CD14-positive monocyte (primary cell): ENCODE data around the gene ARMC9. TPM values are rescaled to one million over a fixed set of nuclear protein-coding genes. Genes with fewer than 3 reads are reported as not detected.

Experiments
- DNase-seq, 3 donors: peaks; one replicate each; pipeline ENCODE4 v3.0.0-alpha.2; 2011 to 2022
- H2AFZ ChIP-seq: 2 replicates; pipeline ENCODE4 v1.6.0; 2012; ENCODE audit warnings: mild to moderate bottlenecking, low read depth, low read length, inconsistent platforms; ENCODE audit not compliant: insufficient read depth, poor library complexity, severe bottlenecking
- H3K27ac ChIP-seq, 2 donors: 1 replicate in 1 of 2; 2 replicates in 1 of 2; pipeline ENCODE4 v1.5.1; 2012 to 2013; ENCODE audit warnings: low read length in 2 of 2, control low read depth in 1 of 2, inconsistent platforms in 1 of 2, low read depth in 1 of 2, mild to moderate bottlenecking in 1 of 2
- H3K27me3 ChIP-seq, 2 donors: one replicate each; pipeline versions ENCODE4 v1.6.0 to v1.6.1; 2011 to 2013; ENCODE audit warnings: low read length in 2 of 2; ENCODE audit not compliant: control insufficient read depth in 2 of 2, insufficient read depth in 2 of 2
- H3K36me3 ChIP-seq, 2 donors: replicated peaks in 1 of 2; 1 replicate in 1 of 2; 2 replicates in 1 of 2; pipeline versions ENCODE4 v1.5.1 to v1.6.1; 2012 to 2013; ENCODE audit warnings: low read length in 2 of 2, control low read depth in 1 of 2, inconsistent platforms in 1 of 2, mild to moderate bottlenecking in 1 of 2; ENCODE audit not compliant: insufficient read depth in 2 of 2, control insufficient read depth in 1 of 2
- H3K4me1 ChIP-seq, 2 donors: 1 replicate in 1 of 2; 2 replicates in 1 of 2; pipeline versions ENCODE4 v1.5.1 to v1.6.1; 2012 to 2013; ENCODE audit warnings: low read length in 2 of 2, control low read depth in 1 of 2, inconsistent platforms in 1 of 2, mild to moderate bottlenecking in 1 of 2, moderate library complexity in 1 of 2; ENCODE audit not compliant: insufficient read depth in 2 of 2, control insufficient read depth in 1 of 2
- H3K4me2 ChIP-seq: replicated peaks from 2 replicates; pipeline ENCODE3; 2012; ENCODE audit warnings: low read length, moderate library complexity, mild to moderate bottlenecking; ENCODE audit not compliant: poor library complexity, severe bottlenecking; ENCODE audit errors: extremely low read depth
- H3K4me3 ChIP-seq, 3 experiments: fragments of 200-600 bp in 1 of 3; sonication (generic) in 1 of 3; replicated peaks in 1 of 3; 1 replicate in 2 of 3; 2 replicates in 1 of 3; pipeline ENCODE4 v1.5.1; 2011 to 2013; ENCODE audit warnings: low read length in 3 of 3, mild to moderate bottlenecking in 3 of 3, control low read depth in 2 of 3, low read depth in 2 of 3, inconsistent platforms in 1 of 3, moderate library complexity in 1 of 3
- H3K79me2 ChIP-seq: 2 replicates; pipeline ENCODE4 v1.6.0; 2012; ENCODE audit warnings: mild to moderate bottlenecking, control low read depth, inconsistent platforms, low read length, moderate library complexity; ENCODE audit not compliant: insufficient read depth
- H3K9ac ChIP-seq: 2 replicates; pipeline ENCODE4 v1.6.0; 2017; ENCODE audit warnings: low read length, mild to moderate bottlenecking; ENCODE audit not compliant: insufficient read depth, poor library complexity, severe bottlenecking
- H3K9me3 ChIP-seq, 2 donors: replicated peaks in 1 of 2; 1 replicate in 1 of 2; 2 replicates in 1 of 2; pipeline versions ENCODE4 v1.5.1 to v1.6.1; 2012 to 2013; ENCODE audit warnings: low read length in 2 of 2, control low read depth in 1 of 2; ENCODE audit not compliant: control insufficient read depth in 1 of 2, insufficient read depth in 1 of 2
- H4K20me1 ChIP-seq: 2 replicates; pipeline ENCODE4 v1.6.0; 2012; ENCODE audit warnings: mild to moderate bottlenecking, low read length, control low read depth, moderate library complexity; ENCODE audit not compliant: insufficient read depth
- H3K27ac Mint-ChIP-seq, 7 donors: one replicate each; pipeline ENCODE4 v1.8.0; 2020; ENCODE audit warnings: mild to moderate bottlenecking in 7 of 7, mixed read lengths in 7 of 7, moderate library complexity in 6 of 7, inconsistent platforms in 2 of 7
- H3K27me3 Mint-ChIP-seq, 3 donors: one replicate each; pipeline ENCODE4 v1.8.0; 2021 to 2022; ENCODE audit warnings: low read depth in 3 of 3, mild to moderate bottlenecking in 3 of 3, mixed read lengths in 3 of 3, moderate library complexity in 3 of 3, inconsistent platforms in 1 of 3
- H3K36me3 Mint-ChIP-seq, 2 donors: one replicate each; pipeline ENCODE4 v1.8.0; 2020; ENCODE audit warnings: mixed read lengths in 2 of 2, inconsistent platforms in 1 of 2, mild to moderate bottlenecking in 1 of 2
- H3K4me1 Mint-ChIP-seq: one replicate; pipeline ENCODE4 v1.8.0; 2020; ENCODE audit warnings: mild to moderate bottlenecking, mixed read lengths
- H3K4me3 Mint-ChIP-seq, 2 donors: one replicate each; pipeline ENCODE4 v1.8.0; 2020; ENCODE audit warnings: mild to moderate bottlenecking in 2 of 2, mixed read lengths in 2 of 2, moderate library complexity in 1 of 2
- H3K9me3 Mint-ChIP-seq, 7 donors: one replicate each; pipeline ENCODE4 v1.8.0; 2020 to 2022; ENCODE audit warnings: mixed read lengths in 7 of 7, mild to moderate bottlenecking in 6 of 7, moderate library complexity in 6 of 7, inconsistent platforms in 2 of 7
- CTCF ChIP-seq: fragments of 200-600 bp; IDR thresholded peaks from one replicate; pipeline ENCODE4 v1.8.0; 2022; ENCODE audit warnings: antibody characterized with exemption, mild to moderate bottlenecking
- WGBS: methylation state at CpG from one replicate; pipeline ENCODE4 v1.1.5; 2013; ENCODE audit warnings: missing lambda C conversion rate; ENCODE audit not compliant: insufficient coverage; 5-methylcytosine and 5-hydroxymethylcytosine counted together
- intact Hi-C, 2 donors: fragments of 100-400 bp; cut with micrococcal nuclease; formaldehyde crosslinking; loops; one replicate each; pipeline versions ENCODE4 v1.15.0 to v1.15.1; 2023
- polyA plus RNA-seq, 3 donors: library from polyadenylated mRNA; depleted of rRNA in 1 of 3; unstranded in 2 of 3; stranded (reverse) in 1 of 3; fragments of 300-500 nt in 2 of 3; fragments of >200 nt in 1 of 3; fragmentation: Illumina TruSeq in 2 of 3; gene quantifications; 1 replicate in 2 of 3; 2 replicates in 1 of 3; pipeline ENCODE4 v1.2.3, GENCODE V29; 2012 to 2021

ARMC9 gene
- polyA plus RNA-seq, 3 donors = 0.07 to 0.27 TPM; not detected in 1

- Histone ChIP-seq H3K4me3 (no peak overlapping the region), H3K4me1 (peaks cover 6 to 22% of the 10 kb centered on the region in 2 donors), H3K9me3 (no peaks in the 10 kb centered on the region), H2AFZ (no peak overlapping the region), H3K4me2 (no peak overlapping the region), H3K9ac (no peak overlapping the region), H3K79me2 (no peaks in the 10 kb centered on the region), H4K20me1 (no peaks in the 10 kb centered on the region), H3K27ac (no peak overlapping the region), H3K36me3 (no peaks in the 10 kb centered on the region), H3K27me3 (no peaks in the 10 kb centered on the region)
- no peaks in the 10 kb centered on the region for H3K36me3 Mint-ChIP-seq
- intact Hi-C loops = no loop called here
- no peak overlapping the region for H3K27ac Mint-ChIP-seq
- no peak for TF ChIP-seq CTCF
- peaks cover 0 to 2% (median 0%) of the 10 kb centered on the region in 7 donors for H3K9me3 Mint-ChIP-seq
- WGBS = no CpG with 5 or more reads among the region's 2 CpGs
- H3K4me3 Mint-ChIP-seq = no peak overlapping the region
- H3K4me1 Mint-ChIP-seq = peaks cover 22% of the 10 kb centered on the region
- H3K27me3 Mint-ChIP-seq = peaks cover 0 to 3% (median 0%) of the 10 kb centered on the region in 3 donors
- DNase-seq = no peak
Observed at GRCh38 chr2:231276987-231277386, 78.6 kb downstream of the ARMC9 start.

GRCh38 chr2:231277962-231278361, 79.5 kb downstream of the ARMC9 start:
- H3K9ac ChIP-seq = no peak overlapping the region
- no peaks in the 10 kb centered on the region for H3K27me3 ChIP-seq
- Mint-ChIP-seq H3K9me3 (peaks cover 0 to 2% (median 0%) of the 10 kb centered on the region in 7 donors), H3K27ac (peak overlapping the region in 1 of 7 donors; percentile 8), H3K4me1 (peaks cover 22% of the 10 kb centered on the region), H3K36me3 (no peaks in the 10 kb centered on the region), H3K27me3 (peaks cover 0 to 3% (median 0%) of the 10 kb centered on the region in 3 donors), H3K4me3 (no peak overlapping the region)
- H2AFZ ChIP-seq = no peak overlapping the region
- H3K4me3 ChIP-seq = no peak overlapping the region
- H3K4me1 ChIP-seq = peaks cover 6 to 22% of the 10 kb centered on the region in 2 donors
- intact Hi-C loops = no loop called here
- no peak for DNase-seq
- no peak overlapping the region for H3K4me2 ChIP-seq
- H4K20me1 ChIP-seq = no peaks in the 10 kb centered on the region
- no peaks in the 10 kb centered on the region for H3K9me3 ChIP-seq
- WGBS = 90% methylated on average over 2 of the region's 8 CpGs
- H3K36me3 ChIP-seq = no peaks in the 10 kb centered on the region
- no peaks in the 10 kb centered on the region for H3K79me2 ChIP-seq
- no peak overlapping the region for H3K27ac ChIP-seq
- no peak for TF ChIP-seq CTCF
